NCI-H510A treated with DMSO at 0.1 percent for 48 hours (cell line): Measurements from ENCODE around the gene SHROOM4.
A peak's percentile ranks its signal among the peaks of the same experiment; 100 is the strongest.

ENCODE experiments used
- DNase-seq: peaks from one replicate; lab custom pipeline; 2025; lab: John Stamatoyannopoulos, UW

Gene SHROOM4

DNA sequence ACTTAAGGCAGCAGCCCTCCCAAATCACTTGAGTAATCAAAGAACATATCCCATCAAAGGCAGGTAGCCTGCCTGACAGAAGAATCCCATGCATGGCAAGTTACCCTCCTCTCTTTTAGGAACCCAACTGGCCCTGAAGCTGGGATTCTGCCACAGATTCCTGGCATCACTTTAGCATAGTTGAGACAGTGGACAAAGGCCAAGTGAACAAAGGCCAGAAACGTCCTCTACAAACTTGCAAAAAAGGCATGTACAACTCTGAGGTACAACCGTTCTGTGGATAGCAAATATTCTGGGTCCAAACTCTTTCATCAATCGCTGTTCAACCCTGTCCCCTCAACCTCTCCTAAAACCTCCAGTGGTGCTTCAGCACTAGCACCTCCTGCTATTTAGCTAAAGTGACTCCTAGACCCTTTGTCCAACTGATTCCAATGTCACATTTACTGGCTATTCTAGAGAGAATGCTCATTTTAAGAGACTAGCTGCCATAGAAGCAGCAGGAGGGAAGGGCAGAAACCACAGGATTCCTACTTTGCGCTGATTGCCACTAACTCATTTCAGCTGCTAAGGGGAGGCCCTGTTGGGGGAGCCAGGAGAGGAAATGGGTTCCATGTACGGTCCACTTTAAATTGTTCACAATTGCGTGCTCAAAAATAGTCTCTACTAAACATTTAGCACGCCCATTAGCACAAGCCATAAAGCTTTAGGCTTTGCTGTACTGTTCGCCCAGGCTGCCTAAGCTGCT lies 105.9 kb downstream of the SHROOM4 start:
- DNase-seq, result no peak

DNA sequence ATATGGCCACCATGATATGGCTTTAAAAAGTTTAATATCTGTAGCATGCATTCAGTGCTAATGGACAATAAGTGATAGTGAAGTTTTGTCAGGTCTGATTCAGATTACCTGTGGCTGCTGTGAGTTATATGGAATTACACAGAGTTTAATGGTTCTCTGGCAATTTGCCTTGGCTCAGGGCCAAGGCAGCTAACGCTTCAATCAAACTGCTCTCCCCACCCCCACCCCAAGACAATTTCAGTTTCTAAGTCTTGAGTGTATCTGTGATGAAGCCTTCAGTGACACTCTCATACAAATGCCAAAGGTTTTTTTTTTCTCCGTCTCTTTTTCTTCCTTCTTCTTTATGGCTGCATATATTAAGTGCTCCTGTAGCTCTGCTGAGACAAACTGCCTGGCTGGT lies 106.6 kb downstream of the SHROOM4 start:
- DNase-seq, result no peak

DNA sequence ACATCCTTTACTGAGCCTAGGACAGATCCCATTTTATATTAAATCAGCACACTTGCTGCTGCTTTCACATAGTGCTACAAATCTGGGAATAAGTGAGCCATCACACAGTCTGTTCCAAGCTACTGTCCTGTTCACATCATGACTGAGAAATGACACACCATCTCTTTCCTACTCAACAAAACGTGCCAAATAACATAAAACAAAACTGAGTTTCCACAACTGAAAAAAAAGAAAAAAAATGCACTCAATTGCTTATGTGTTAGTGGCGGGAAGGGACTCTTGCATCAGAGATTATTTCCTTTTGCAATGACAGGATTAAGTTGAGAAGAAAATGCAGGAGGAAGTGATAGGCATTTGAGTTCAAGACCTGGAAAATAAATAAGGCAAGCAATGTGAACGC lies 109.0 kb downstream of the SHROOM4 start:
- no peak for DNase-seq

DNA sequence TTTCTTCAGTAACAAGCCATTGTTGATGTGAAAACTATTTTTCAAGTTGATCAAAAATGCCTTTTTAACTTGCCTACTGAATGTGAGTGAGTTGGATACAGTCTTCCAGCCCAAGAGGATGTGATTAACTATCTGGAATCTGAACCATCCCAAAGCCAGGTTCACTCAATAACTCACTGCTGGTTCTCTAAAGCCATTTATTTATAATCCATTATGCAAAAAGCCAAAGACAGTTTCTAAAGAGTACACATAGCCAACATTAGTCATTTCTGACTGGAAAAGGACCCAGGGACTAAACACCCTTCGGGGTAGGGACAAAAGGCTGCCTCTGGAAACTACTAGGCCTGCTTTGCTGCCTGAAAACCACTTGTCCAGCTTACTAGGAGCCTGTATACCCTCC lies 109.6 kb downstream of the SHROOM4 start:
- no peak for DNase-seq

DNA sequence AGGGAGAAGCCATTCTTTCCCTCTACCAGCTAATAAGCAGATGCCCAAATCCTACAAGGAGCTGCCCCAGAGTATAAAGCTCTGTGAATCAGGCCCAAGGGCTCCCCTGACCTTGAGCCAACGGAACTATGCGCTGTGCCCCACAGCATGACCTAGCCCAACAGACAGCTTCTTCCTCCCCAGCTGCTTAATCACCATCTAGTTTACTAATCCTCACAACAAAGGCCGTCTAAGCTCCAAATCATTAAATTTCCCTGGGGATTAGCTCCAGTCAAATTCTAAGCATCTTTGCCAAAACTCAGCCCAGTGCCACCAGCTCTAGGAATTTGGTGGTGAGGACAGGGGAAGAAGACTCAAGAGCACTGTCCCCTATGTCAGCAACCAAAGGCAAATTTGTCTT lies 113.1 kb downstream of the SHROOM4 start:
- DNase-seq, result no peak

DNA sequence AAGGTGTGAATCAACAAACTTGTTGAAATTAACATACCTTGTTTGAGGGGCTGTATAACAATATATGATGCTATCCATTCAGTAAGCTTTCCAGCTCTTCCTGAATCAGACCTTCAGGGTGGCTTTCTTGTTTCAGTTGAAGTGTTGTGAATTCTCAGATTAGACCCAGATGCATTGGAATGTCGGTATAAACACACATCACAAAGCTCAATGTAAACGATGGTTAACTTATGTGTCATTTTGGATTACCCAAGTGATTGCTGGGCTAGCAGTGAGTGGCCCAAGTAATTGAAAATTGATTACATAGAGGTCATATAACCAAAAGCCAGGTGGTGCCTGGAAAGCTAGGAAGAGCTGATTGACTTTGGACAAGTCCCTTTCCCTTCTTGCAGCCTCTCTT lies 115.0 kb downstream of the SHROOM4 start:
- no peak for DNase-seq

DNA sequence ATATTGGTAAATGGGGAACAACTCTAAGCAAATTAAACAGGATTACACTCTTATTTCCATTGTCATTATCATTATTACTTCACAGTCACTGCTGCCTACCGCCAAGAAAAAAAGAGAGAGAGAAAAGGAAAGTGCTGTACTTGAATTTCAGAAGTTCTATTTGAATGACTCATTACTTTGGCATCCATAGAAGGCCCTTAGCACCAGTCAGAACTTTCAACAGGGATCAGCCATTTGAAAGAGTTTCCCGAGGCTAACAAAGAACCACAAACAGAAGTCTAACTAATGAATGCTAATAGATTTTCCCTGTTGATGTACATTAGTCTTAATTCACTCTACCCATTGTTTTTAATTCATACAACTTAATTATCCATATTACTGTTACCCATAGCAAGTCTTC lies 116.3 kb downstream of the SHROOM4 start:
- no peak for DNase-seq

DNA sequence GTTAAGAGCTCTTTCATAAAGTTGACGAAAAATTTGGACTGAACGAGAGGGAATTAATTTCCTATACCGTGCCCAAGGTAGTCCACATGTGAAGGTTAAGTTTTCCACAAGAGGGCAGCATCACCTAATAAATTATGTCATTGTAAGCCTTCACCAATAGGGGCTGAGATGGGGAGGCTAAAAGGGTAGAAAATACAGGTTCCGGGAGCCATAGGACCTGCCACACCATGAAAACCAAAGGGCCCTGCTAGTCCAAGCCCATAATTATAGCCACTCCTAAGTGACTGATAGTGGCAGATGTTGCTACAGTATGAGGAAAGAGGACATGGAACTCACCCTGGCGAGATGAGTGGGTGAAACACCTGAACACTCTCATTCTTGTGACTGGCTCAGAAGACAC lies 122.2 kb downstream of the SHROOM4 start:
- peak; percentile 4 for DNase-seq

DNA sequence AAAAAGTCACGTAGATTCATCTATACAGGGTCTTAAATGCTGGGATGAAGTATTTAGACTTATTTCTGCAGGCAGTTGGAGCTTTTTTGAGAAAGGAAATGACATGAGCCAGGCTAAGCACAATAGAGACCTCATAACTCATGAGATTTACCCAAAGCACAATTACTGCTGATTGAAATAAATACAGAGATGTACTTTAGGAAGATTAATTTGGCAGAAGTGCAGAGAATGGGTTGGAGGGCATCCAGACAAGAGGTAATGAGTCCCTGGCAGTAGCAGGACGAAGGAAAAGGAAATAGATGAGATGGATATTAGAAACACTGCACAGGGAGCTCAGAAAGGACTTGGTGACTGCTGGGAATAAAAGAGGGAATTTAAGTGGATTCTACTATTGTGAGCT lies 129.1 kb downstream of the SHROOM4 start:
- DNase-seq, result no peak

DNA sequence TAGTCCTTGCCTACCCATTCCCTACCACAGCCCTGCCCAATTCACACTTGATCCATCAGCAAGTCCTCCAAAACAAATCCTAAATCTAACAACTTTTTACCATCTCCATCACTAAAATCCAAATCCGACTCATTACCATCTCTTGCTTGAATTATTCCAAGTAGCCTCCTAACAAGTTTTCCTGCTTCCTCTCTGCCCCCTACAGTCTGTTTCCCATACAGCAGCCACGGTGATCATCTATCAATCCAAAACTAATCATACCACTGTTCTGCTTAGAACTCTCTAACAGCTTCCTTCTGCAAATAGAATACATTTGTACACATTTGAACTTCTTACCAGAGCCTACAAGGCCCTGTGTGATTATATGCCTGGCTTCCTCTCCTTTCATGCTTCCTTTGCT lies 133.0 kb downstream of the SHROOM4 start:
- DNase-seq, result no peak

DNA sequence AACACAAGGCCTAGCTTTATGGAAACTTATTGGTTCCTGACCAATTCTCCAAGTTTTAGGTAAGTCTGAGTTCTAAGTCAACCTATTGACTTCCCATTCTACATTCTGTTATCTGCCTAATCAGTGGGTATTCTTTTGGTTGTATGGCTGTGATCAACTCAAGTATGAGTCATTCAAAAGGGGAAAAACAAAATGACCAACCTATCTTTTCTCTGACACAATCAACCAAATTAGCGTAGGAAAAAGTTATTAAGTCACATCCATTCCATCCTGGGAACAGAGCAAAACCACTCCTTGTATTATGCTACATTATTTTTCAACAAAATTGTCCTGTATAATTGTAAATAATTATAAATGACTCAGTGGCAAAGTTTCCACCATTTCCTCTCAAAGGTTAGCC lies 136.2 kb downstream of the SHROOM4 start:
- no peak for DNase-seq

DNA sequence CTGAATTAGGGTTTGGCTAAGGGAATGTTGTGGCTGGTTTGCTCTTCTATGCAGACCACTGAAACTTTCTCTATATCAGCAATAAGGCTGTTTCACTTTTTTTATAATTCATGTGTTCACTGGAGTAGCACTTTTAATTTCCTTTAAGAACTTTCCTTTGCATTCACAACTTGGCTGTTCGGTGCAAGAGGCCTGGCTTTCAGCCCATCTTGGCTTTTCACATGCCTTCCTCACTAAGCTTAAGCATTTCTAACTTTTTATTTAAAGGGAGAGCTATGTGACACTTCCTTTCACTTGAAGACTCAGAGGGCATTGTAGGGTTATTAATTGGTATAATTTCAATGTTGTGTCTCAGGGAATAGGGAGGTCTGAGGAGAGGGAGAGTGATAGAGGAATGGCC lies 142.3 kb downstream of the SHROOM4 start:
- no peak for DNase-seq

DNA sequence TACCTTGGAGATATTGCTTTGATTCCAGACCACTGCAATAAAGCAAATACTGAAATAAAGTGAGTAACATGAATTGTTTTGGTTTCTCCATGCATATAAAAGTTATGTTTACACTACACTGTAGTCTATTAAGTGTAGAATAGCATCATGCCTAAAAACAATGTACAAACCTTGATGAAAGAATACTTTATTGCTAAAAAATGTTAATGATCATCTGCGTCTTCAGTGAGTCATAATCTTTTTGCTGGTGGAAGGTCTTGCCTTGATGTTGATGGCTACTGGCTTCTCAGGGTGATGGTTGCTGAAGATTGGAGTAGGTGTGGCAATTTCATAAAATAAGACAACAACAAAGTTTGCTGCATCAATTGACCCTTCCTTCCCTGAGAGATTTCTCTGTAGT lies 145.1 kb downstream of the SHROOM4 start:
- DNase-seq, result no peak

DNA sequence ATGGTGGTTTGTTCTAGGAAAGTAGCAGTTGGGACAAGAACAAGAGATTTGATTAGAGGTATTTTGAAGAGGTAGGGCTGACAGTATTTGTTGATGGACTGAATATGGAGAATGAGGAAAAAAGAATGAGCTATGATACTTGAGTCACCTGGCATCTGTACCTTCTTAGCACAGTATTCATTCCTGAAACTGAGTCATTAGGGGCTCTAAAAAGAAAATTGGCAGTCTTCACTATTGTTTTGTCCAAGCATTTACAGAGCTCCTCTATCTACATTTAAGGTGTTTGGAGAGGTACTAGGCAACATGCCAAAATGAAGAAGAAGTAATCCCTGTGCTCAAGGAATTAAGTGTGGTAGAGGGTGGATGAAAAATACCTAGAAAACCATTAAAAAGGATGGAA lies 165.8 kb downstream of the SHROOM4 start:
- DNase-seq, result no peak

DNA sequence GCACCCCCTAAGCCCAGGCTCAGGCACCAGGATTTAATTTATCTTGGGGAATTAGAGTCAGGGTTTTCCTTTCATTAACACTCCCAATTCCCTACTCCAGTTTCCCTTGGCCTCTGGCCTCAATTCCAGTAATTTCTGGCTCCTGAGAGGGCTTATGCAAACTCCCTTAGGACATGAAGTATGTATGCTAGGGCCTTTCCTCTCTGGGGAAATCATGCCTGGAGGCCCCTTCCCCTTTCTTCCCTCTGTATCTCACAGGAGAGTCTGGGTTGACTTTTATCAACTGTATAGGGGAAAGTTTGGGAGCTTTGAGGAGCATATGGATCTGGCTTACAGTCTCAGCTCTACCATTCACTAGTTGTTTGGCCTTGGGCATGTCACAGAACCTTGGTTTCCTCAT lies 169.5 kb downstream of the SHROOM4 start:
- DNase-seq, result no peak

DNA sequence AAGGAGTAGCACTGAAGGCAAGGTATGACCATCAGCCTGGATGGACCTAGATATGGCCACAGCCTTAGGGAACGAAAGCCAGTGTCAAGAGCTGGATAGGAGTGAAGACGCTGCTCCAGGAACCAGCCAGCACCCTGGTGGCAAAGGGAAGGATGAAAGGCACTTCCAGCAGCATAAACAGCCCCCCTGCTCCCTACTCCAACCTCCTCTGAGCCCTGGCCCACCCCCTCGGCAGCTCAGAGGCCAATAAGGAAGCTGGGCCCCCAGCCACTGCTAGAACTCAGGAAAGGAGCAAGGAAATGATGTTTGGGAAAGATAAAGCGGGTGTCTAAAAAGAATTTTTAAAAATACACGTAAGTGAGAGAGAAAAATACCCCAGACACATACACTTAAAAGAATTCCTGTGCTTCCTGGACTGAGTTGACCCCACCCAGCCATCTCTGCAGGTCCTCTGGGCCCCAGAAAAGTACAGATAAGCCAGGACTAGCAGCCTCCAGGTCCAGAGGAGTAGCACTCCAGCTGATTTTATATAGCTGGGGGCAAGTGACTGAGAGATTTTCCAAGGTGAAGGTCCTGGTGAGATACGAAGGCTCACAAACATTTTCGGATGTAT lies 170.4 kb downstream of the SHROOM4 start:
- no peak for DNase-seq

DNA sequence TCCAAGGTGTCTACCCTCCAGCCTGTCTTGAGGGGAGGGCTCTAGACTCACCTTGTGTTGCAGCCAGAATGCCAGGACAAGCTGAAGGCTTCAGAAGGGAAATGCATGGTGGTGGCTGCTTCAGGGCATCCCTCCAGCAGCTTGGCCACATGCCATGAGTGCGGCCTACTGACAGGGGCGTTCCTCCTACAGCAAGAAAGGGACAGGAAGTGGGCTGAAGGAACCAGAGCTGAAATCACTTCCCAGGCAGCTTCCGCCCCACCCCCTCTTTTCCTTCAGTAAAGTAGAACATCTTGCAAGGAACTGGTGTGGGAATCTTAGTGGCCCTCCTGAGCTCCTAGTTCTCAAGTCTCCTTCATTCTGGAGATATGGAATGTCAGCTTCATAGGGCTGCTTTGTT lies 175.9 kb downstream of the SHROOM4 start:
- no peak for DNase-seq

DNA sequence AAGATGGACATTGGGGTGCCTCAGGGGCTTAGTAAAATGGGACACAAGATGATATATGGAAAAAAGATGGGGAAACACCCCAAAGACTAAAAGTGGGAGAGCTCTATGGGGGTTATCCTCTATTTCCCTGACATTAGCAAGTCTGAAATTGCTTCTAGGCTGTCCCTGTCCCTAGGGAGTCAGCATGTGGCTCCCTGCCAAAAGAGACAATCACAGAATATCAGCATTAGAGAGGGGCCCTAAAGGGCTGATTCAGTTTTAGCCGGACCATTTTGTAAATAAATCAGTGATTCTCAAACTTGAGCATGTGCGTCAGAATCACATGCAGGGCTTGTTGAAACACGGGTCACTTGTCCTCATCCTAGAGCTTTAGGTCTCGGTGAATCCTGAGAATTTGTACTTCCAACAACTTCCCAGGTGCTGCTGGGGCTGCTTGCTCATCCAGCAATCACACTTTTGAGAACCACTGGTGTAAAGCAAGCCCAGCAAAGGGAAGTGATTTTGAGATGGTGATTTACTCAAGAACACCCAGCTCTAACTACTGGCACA lies 178.1 kb downstream of the SHROOM4 start:
- DNase-seq, result no peak

DNA sequence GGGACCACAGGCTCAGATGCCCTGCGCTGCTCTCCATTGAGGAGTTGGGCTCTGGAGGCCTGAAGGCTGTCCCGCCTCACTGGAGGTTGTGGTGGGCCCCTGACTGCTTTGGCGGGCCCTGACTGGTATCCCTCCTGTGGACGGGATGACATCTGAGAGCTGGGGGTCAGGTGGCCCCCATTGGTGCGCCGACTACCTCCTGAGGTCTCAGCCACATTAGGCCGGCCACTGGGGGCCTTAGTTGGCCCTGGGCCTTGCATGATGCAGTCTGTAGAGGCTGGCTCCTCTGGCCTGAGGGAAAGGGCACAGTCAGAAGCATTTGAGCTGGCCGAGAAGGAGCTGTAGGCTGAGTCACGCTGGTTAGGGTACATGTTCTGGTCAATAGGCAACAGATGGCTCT lies 178.8 kb downstream of the SHROOM4 start:
- no peak for DNase-seq

DNA sequence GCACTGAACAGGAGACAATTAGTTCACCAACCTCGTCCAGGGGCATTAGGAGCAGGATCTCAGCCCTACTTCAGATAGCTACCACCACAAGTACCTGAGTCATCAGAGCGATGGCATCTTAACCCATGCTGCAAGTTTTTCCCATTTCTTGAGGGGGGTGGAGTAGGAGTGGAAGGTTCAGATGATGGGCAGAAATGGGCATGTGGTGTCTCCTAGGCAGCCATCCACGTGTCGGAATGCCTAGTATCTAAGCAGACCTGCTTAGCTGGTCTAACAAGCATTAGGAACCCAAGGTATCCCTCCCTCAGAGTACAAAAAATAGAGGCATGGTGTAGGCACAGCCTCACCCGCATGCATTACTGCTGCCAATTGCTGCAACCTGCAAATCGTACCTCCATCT lies 184.2 kb downstream of the SHROOM4 start:
- no peak for DNase-seq

DNA sequence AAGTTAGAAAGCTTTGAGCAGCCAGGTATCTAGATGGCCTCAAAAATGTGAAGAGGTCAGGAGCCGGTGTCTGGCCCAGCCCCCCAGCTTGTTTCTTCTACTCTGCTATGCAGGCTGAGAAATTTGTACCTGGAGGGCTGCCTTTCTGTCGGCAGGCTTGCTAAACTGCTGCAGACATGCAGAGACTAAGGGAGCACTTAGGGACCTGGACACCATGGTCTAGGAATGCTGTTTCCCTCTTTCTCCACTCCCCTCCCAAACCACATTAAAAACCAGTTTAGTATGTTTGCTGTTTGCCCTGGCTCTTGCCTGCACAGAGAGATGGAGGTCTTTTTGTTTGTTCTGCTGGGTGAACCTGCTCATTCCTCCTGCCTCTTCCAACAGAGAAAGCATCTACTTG lies 186.3 kb downstream of the SHROOM4 start:
- no peak for DNase-seq

DNA sequence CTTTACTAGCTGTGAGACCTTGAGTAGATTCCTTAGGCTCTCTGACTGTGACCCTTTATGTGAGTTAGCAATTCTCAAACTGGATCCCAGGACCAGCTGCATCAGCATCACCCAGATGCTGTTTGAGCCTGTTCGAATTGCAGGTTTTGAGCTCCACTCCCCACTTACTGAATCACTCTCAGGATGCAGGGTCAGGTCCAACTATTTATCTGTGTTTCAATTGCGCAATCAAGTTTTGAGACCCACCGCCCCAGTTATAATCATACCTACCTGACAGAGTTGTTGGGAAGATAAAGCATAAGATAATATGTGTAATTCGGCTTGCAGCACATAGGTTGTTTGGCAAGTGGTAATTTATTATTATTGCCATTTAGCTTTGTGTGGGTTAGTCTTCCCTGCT lies 187.6 kb downstream of the SHROOM4 start:
- no peak for DNase-seq

DNA sequence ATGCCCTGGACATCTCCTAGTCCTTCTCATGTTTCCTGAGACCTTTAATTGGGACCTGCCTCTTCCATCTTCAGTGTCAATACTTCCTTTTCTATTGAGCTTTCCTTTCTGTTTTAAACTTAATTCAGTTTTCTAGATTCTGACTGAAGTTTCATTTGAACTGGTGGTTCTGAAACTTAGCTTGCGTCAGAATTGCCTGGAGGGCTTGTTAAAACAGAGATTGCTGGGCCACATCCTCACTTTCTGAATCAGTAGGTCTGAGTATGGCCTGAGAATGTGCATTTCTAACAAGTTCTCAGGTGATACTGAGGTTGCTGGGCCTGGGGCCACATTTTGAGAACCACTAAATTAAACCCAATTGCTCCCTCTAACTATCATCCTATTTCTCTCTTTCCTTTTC lies 191.2 kb downstream of the SHROOM4 start:
- no peak for DNase-seq
